Ishikawa (cell line): ENCODE results near the gene DOCK2.

Experiments used
- CEBPB ChIP-seq: IDR thresholded peaks from 2 replicates; pipeline ENCODE4 v1.6.1; 2012
- CREB1 ChIP-seq: IDR thresholded peaks from 2 replicates; pipeline ENCODE4 v1.6.1; 2012; ENCODE audit warnings: low read depth
- EGR1 ChIP-seq: IDR thresholded peaks from 2 replicates; pipeline ENCODE4 v1.6.1; 2012
- EP300 ChIP-seq: IDR thresholded peaks from 2 replicates; pipeline ENCODE4 v1.6.1; 2012; ENCODE audit warnings: borderline replicate concordance
- FOXM1 ChIP-seq: IDR thresholded peaks from 2 replicates; pipeline ENCODE4 v1.6.1; 2012; ENCODE audit warnings: low read depth, borderline replicate concordance
- NFIC ChIP-seq: IDR thresholded peaks from 2 replicates; pipeline ENCODE4 v1.6.1; 2012
- RAD21 ChIP-seq: IDR thresholded peaks from 2 replicates; pipeline ENCODE4 v1.6.1; 2012; ENCODE audit warnings: low read depth
- TAF1 ChIP-seq: IDR thresholded peaks from 2 replicates; pipeline ENCODE4 v1.6.1; 2012; ENCODE audit warnings: low read depth, mild to moderate bottlenecking
- TCF12 ChIP-seq: IDR thresholded peaks from 2 replicates; pipeline ENCODE4 v1.6.1; 2012; ENCODE audit warnings: low read depth
- TEAD4 ChIP-seq: IDR thresholded peaks from 2 replicates; pipeline ENCODE4 v1.6.1; 2012
- YY1 ChIP-seq: IDR thresholded peaks from 2 replicates; pipeline ENCODE4 v1.6.1; 2012; ENCODE audit warnings: low read depth
- ZBTB7A ChIP-seq: IDR thresholded peaks from 2 replicates; pipeline ENCODE4 v1.6.1; 2012; ENCODE audit warnings: low read depth
- TF ChIP-seq, protein P1 (sequence below): IDR thresholded peaks from 2 replicates; pipeline ENCODE4 v1.6.1; 2012
- TF ChIP-seq, protein P2 (sequence below): IDR thresholded peaks from 2 replicates; pipeline ENCODE4 v1.6.1; 2012; ENCODE audit warnings: low read depth, mild to moderate bottlenecking
- TF ChIP-seq, protein P3 (sequence below): IDR thresholded peaks from 2 replicates; pipeline ENCODE4 v1.6.1; 2012

DOCK2 gene

DNA sequence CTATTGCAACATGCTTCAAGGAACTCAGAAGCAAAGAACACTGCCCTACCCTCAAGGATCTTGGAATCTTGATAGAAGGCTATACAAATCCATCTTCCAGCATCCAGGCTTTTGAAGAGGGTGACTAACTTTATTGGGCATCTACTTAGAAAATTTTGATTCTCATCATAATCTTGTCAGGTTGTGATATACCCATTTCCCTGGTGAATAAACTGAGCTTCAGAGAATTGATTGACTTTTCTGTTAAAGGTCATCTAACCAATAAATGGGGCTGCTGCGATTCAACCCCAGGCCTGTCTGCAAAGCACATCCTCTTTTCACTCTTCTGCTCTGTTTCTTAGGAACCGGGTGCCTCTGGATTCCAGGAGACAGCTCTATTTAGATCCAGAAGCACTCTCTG, 363.1 kb downstream of the DOCK2 start:
- TF ChIP-seq, protein P1, sequence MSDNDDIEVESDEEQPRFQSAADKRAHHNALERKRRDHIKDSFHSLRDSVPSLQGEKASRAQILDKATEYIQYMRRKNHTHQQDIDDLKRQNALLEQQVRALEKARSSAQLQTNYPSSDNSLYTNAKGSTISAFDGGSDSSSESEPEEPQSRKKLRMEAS, result no peak
- TF ChIP-seq, protein P2, sequence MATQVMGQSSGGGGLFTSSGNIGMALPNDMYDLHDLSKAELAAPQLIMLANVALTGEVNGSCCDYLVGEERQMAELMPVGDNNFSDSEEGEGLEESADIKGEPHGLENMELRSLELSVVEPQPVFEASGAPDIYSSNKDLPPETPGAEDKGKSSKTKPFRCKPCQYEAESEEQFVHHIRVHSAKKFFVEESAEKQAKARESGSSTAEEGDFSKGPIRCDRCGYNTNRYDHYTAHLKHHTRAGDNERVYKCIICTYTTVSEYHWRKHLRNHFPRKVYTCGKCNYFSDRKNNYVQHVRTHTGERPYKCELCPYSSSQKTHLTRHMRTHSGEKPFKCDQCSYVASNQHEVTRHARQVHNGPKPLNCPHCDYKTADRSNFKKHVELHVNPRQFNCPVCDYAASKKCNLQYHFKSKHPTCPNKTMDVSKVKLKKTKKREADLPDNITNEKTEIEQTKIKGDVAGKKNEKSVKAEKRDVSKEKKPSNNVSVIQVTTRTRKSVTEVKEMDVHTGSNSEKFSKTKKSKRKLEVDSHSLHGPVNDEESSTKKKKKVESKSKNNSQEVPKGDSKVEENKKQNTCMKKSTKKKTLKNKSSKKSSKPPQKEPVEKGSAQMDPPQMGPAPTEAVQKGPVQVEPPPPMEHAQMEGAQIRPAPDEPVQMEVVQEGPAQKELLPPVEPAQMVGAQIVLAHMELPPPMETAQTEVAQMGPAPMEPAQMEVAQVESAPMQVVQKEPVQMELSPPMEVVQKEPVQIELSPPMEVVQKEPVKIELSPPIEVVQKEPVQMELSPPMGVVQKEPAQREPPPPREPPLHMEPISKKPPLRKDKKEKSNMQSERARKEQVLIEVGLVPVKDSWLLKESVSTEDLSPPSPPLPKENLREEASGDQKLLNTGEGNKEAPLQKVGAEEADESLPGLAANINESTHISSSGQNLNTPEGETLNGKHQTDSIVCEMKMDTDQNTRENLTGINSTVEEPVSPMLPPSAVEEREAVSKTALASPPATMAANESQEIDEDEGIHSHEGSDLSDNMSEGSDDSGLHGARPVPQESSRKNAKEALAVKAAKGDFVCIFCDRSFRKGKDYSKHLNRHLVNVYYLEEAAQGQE, result no peak
- no peak for TF ChIP-seq EGR1
- TF ChIP-seq YY1, result no peak
- TF ChIP-seq TAF1, result no peak
- no peak for TF ChIP-seq TEAD4
- TF ChIP-seq NFIC, result no peak
- TF ChIP-seq, protein P3, sequence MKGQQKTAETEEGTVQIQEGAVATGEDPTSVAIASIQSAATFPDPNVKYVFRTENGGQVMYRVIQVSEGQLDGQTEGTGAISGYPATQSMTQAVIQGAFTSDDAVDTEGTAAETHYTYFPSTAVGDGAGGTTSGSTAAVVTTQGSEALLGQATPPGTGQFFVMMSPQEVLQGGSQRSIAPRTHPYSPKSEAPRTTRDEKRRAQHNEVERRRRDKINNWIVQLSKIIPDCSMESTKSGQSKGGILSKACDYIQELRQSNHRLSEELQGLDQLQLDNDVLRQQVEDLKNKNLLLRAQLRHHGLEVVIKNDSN, result no peak
- TF ChIP-seq RAD21, result no peak
- TF ChIP-seq CEBPB, result no peak
- no peak for TF ChIP-seq TCF12
- no peak for TF ChIP-seq ZBTB7A
- TF ChIP-seq FOXM1, result no peak
- TF ChIP-seq EP300, result no peak
- no peak for TF ChIP-seq CREB1

DNA sequence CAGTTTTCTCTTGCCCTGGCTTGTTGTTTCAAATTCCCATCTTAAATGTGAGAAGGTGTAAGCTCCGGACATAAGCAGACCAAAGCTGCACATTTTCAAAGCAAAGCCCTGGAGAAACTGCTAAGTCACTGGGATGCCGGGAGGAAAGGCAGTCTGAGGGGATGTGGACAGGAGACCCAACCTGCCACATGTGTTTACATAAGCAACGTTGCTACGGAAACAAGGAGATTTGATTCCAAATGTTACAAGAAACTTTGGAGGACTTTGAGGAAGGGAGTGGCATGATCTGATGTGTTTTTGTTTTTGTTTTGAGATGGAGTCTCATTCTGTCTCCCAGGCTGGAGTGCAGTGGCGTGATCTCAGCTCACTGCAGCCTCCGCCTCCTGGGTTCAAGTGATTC, 368.9 kb downstream of the DOCK2 start:
- no peak for TF ChIP-seq ZBTB7A
- TF ChIP-seq, protein P3, result no peak
- no peak for TF ChIP-seq EGR1
- TF ChIP-seq, protein P1, result no peak
- TF ChIP-seq TEAD4, result no peak
- TF ChIP-seq EP300, result no peak
- TF ChIP-seq TCF12, result no peak
- no peak for TF ChIP-seq CEBPB
- no peak for TF ChIP-seq NFIC

DNA sequence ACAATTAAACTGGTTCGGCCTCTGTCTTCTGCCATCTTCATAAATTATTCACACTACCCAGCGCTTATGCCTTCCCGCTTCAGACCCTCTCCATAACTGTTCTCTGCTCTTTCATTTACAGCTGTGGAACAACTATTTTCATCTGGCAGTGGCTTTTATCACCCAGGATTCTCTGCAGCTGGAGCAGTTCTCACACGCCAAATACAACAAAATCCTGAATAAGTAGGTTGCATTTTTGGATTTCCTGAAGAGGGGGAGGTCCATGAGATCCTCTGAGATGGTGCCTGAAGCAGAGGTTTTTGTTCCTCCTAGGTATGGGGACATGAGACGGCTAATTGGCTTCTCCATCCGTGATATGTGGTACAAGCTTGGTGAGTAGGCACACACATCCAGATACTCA, 371.3 kb downstream of the DOCK2 start:
- TF ChIP-seq TCF12 (no peak), ZBTB7A (no peak), FOXM1 (no peak), EP300 (no peak), YY1 (no peak), TEAD4 (no peak), RAD21 (no peak), CEBPB (no peak), CREB1 (no peak), EGR1 (no peak), NFIC (no peak), TAF1 (no peak)
- TF ChIP-seq, protein P3, result no peak
- TF ChIP-seq, protein P2, result no peak
- TF ChIP-seq, protein P1, result no peak

DNA sequence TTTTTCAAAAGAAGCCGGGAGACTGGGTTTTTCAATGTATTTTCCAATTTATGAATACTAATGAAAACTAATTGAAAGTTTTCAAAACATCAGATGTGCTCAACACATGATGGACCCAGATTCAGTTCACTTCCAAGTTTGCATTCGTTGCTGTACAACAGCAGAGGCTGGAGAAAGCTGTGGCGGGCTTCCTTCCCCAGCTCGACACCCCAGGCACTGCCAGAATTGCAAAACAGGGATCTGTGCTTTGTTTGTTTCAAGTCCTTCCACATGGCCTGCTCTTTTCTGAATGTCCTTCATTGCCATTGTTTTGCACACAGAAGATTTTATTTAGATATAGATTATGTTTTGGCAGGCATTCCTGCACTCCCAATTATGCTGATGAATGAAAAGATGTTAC, 373.5 kb downstream of the DOCK2 start:
- no peak for TF ChIP-seq NFIC
- TF ChIP-seq TEAD4, result no peak
- no peak for TF ChIP-seq EP300
- TF ChIP-seq, protein P3, result no peak
- no peak for TF ChIP-seq TAF1
- TF ChIP-seq RAD21, result no peak
- TF ChIP-seq ZBTB7A, result no peak
- no peak for TF ChIP-seq TCF12
- no peak for TF ChIP-seq CREB1
- TF ChIP-seq FOXM1, result no peak
- TF ChIP-seq YY1, result no peak
- TF ChIP-seq, protein P2, result no peak
- TF ChIP-seq, protein P1, result no peak
- no peak for TF ChIP-seq EGR1
- TF ChIP-seq CEBPB, result no peak
